ENCODE measurements around the gene BCORL1.
A peak's percentile ranks its signal among the peaks of the same experiment; 100 is the strongest.

BCORL1 gene

GRCh38 chrX:130014356-130014755, 31.9 kb downstream of the BCORL1 start:
- no peak for DNase-seq

GRCh38 chrX:130014770-130015169, 32.3 kb downstream of the BCORL1 start:
- DNase-seq = no peak

DNA sequence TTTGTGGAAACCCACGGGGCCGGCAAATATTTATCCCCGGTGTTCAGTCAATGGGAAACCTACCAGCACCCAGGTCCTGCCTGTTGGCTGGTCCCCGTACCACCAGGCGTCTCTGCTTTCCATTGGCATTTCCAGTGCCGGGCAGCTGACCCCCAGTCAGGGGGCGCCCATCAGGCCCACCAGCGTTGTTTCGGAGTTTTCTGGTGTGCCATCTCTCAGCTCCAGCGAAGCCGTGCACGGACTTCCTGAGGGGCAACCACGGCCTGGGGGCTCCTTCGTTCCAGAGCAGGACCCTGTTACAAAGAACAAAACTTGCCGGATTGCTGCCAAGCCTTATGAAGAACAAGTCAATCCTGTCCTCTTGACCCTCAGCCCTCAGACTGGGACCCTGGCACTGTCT, 32.7 kb downstream of the BCORL1 start:
- DNase-seq = no peak

DNA sequence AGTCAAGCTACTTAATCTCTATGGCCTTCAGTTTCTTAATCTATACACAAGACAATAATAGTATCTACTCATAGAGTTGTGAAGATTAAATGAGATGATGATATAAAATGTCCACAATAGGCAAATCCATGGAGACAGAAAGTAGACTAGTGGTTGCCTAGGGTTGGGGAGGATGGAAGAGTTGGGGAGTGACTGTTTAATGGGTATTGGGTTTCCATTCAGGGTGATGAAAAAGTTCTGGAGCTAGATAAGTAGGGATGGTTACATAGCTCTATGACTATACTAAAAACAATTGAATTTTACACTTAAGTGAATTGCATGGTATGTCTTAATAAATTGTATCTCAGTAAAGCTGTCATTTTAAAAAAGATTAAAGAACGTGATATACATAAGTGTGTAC, 35.7 kb downstream of the BCORL1 start:
- DNase-seq = no peak

- DNase-seq = no peak
Observed at GRCh38 chrX:130020661-130021324, 38.4 kb downstream of the BCORL1 start.

GRCh38 chrX:130024127-130024526, 41.7 kb downstream of the BCORL1 start:
- DNase-seq = peak; percentile 4

- DNase-seq = no peak
Observed at GRCh38 chrX:130025256-130025655, 42.8 kb downstream of the BCORL1 start.

DNA sequence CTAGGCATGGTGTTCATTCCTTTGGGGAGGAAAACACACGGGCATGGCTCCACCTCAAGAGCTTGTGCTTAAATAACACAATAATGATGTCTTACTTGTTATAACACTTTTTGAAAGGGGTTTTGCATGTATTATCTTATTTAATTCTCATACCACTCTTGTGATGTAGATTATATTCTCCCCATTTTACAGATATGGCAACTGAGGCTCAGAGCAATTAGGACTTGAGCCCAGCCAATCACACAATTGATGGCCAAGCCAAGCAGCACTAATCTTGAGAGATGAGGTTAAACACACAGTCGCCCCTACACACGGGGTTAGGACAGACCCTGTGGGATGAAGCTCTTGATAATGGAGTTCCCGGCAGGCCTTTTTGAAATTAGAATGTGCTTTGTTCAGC, 45.1 kb downstream of the BCORL1 start:
- DNase-seq = no peak

- DNase-seq = no peak
Observed at GRCh38 chrX:130028196-130028595, 45.8 kb downstream of the BCORL1 start.

GRCh38 chrX:130030826-130031225, 48.4 kb downstream of the BCORL1 start:
- DNase-seq = no peak

- DNase-seq = no peak
Observed at GRCh38 chrX:130032552-130032951, 50.1 kb downstream of the BCORL1 start.

GRCh38 chrX:130034178-130034577, 51.7 kb downstream of the BCORL1 start:
- DNase-seq = no peak

DNA sequence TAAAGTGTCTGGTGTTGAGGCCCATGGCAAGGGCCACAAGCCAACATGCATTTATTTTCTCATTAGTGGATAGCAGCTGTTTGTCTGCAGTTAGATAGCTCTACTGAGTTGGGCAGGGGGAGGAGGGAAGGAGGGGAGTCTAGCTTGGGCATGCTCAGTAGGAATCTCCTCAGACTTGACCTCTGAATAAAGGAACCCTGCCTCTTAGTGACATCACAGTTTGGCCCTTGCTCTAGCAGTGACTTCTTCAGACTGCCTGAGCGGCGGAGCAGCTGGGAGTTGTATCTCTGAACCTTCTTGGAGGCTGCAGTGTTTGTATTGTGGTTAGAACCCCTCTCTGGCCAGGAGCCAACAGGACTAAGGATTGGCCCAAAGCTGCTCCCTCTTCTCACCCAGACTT, 57.4 kb downstream of the BCORL1 start:
- no peak for DNase-seq

- no peak for DNase-seq
Observed at GRCh38 chrX:130047416-130047815, 65.0 kb downstream of the BCORL1 start.

DNA sequence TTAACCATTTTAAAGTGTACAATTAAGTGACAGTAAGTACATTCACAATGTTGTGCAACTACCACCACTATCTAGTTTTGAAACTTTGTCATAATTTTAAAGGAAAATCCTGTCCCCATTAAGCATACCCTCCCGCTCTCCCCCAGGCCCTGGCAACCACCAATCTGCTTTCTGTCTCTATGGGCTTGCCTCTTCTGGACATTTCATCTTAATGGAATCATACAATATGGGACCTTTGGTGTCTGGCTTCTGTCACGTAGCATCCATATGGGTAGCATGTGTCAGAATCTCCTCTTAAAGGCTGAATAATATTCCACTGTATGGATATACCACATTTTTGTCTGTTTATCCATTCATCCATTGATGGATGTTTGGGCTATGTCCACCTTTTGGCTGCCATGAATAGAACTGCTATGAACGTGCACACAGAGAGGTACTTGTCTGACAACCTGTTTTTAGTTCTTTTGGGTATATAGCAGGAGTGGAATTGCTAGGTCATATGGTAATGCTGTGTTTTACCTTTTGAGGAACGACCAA, 66.3 kb downstream of the BCORL1 start:
- no peak for DNase-seq

DNA sequence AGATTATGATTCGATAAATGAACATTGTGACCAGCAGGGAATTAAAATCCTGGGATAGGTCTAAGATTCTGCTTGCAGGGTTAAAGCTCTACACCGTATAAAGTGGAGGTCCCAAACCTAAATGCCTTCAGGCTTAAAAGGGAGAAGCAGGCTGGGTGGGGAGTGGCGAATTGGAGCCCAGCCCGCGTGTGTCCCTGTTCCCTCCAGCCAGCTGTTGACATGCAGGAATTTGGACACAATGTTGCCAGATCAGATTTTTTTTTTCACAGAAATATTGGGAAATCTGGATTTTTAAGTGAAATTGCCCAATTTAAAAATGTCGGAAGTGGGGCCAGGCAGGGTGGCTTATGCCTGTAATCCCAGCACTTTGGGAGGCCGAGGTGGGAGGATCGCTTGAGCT, 67.4 kb downstream of the BCORL1 start:
- no peak for DNase-seq

DNA sequence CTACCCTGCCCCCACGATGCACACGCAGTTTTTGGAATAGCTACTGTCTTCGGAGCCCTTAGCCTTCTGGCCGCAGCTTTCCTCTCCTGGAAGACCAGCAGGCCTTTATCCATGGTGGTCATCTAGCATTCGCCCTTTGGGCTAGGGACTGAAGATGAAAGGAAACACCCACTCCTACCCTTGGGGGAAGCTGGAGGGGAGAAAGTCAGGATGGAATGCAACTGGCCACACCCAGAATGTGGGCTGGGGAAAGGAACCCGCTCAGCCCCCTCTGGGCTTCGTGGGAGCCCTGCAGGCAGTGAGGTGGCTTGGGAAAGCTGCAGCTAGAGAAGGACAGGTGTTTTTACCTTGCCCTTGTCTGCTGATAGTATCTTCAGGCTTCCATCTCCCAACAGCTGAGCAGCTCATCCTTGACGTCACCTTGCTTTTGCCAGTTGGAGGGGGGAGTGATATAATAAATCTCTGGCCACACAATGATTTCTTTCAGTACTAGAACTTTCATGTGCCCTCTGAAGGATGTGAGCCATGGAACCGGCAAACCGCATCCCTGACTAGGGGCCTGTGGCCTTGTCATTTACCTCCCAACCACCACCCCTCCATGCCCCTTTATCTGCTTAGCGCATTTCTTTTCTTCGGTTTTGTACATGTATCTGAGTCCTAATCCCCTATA, 68.9 kb downstream of the BCORL1 start:
- DNase-seq = no peak

DNA sequence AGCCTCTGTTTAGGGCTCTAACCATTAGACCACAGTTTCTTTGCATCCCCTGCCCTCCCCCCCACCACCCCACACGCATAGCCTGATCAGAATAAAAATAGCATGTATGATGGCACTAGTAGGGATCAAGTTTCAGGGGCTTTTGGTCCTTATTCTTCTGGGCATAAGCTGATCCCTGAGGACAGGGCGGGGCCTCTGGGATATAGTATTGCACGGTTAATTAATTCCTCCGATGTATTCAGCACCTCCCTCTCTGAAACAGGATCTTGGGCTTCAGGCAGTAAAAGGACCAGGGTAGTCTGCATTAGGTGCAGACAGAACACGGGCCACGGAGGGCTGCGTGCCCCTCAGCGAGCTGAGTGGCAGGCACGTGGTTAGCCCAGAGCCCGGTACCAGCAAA, 70.8 kb downstream of the BCORL1 start:
- peak; percentile 2 for DNase-seq

DNA sequence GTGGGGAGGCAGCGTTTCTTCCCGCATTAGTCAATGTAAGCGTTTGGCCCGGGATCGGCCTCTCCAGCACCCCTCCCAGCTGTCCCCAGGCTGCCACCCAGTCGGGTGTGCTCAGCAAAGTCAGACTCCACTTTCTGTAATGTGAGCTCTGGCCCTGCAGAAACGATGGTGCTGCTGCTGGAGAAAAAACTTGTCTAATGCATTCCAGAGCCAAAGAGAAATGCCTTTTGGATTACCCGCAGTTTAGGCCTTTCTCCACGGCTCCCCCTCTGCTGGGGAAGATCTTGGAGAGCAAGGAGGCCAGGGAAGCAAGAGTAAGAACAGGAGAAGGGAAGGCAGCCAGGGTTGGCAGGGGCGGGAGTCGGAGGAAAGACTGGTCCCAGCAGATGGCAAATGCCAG, 72.7 kb downstream of the BCORL1 start:
- DNase-seq = no peak

GRCh38 chrX:130055899-130056298, 73.5 kb downstream of the BCORL1 start:
- no peak for DNase-seq

GRCh38 chrX:130057209-130057608, 74.8 kb downstream of the BCORL1 start:
- no peak for DNase-seq

GRCh38 chrX:130058652-130059051, 76.2 kb downstream of the BCORL1 start:
- no peak for DNase-seq

DNA sequence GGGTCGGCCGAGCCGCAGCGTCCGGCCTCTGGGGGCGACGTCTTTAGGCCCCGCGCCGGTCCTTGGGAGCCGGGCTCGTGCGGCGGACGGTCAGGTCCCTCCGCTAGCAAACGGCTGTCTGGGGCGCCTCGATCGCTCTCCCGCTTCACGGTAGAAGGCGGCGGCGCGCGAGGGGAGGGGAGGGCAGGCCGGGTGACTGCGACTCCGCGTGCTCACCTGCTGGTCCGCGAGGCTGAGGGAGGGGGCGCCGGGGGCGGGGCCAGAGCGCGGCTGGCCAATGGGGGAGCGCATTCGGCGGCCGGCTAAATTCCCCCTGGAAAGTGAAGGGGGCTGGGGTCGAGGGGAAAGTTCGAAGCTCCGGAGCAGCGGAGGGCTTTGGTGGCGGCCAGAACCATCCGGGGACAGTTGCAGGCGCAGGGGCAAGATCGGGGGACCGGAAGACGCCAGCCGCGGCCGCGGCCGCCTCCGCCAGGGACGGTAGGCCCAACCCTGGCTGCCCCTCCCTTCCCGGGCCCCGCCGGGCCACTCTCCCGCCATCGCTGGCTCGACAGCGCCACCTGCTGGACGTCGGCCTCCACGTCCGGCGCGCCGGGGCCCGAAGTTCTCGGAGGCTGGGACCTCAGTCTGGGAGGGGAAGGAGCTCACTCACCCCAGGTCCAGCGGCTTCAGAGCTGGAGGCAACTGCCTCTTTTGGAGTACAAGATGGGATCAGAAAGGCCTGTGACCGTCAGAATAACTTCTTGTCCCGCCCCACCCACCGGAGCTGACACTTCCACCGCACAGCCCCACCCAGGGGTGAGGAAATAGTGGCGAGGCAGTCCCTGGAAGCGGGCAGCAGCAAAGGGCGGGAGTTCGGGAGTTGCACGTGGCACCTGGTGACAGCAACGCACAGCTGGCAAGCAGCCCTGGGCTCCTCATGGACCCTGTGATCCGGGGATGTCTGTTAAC, 78.0 kb downstream of the BCORL1 start:
- no peak for DNase-seq

Measured in NCI-H1436 treated with DMSO at 0.1 percent for 48 hours (cell line).